GM18519 (cell line): ENCODE results near the gene CDC42EP1.

Experiments
- ATAC-seq: cut with Tn5 transposase; IDR thresholded peaks from one replicate; pipeline ENCODE4 v1.9.1; 2021; ENCODE audit warnings: mild to moderate bottlenecking, moderate library complexity; ENCODE audit not compliant: unreplicated experiment, low FRiP score

The CDC42EP1 gene

GRCh38 chr22:37557321-37558001 is 2.8 kb upstream of the CDC42EP1 start:
- ATAC-seq, result no peak

DNA sequence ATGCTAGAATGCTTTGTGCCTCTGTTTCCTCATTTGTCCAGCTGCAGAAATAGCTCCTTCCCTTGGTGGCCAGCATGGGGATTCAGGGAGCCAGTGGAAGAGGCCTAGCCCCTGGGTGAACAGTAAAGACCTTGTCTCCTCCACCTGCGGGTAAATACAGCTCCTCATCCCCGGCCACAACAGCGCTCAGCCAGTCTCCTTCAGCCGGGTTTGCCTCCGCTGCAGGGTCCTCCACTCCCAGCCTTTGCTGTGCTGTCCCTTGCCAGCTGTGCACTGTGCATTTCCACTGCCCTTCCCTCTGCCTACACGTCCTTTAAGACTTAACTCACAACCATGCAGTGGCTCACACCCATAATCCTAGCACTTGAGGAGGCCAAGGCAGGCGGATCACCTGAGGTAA is 1.5 kb upstream of the CDC42EP1 start:
- no peak for ATAC-seq

DNA sequence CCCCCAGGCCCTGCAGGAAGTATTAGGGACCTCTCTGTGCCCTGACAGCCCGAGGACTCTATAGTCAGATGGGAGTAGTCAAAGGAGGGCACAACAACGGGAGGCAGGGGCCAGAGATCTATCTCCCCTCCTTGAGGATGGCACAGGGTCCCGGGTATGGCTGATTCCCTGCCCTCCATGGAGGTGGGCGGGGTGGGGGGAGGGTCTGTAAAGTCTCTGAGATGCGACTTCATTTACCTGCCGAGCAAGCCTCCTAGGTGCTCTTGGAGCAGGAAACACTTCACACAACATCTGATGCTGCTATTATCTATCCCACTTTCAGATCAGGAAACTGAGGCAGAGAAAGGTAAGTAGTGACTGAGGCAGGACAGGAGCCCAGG is 769 bp upstream of the CDC42EP1 start:
- no peak for ATAC-seq

GRCh38 chr22:37560608-37561211 is 430 bp downstream of the CDC42EP1 start:
- no peak for ATAC-seq

DNA sequence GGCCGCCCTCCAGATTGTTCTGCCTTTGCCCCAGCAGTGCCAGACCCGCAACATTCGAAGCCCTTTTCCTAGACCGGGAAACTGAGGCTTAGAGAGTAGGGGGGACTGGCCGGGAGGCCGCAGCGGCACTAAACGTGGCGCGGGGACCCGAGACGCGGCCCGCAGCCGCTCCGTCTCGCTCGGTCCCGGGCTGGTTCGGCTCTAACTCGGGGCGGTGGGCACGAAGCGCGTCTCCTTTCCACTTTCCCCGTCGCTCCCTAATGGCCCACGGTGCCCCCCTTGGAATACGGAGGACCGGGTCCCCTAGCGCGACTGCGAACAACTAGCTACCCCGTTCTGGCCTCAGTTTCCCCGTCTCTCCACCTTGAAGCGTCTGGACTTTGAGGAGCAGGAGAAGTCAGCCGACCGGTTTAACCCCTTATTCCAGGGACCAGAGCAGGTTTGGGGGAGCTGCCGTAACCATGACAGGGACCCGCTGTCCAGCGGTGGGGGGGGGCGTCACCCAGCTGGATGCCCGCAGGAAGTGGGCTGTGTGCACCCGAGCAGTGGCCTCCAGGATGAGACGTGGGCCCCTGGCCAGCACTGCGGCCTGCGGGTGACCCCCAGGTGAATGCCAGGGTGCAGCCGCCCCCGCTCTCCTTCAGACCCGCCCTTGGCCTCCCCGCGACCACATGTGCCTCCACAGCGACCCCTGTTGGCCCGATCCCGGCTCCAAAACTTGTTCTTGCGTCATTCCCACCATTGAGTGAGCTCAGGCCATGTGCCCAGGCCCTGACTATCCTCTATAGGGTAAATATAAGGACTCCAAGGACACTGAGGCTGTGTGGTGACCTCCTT is 1.1 kb downstream of the CDC42EP1 start:
- ATAC-seq, result no peak

- no peak for ATAC-seq
Observed at GRCh38 chr22:37562049-37562875, 2.0 kb downstream of the CDC42EP1 start.

DNA sequence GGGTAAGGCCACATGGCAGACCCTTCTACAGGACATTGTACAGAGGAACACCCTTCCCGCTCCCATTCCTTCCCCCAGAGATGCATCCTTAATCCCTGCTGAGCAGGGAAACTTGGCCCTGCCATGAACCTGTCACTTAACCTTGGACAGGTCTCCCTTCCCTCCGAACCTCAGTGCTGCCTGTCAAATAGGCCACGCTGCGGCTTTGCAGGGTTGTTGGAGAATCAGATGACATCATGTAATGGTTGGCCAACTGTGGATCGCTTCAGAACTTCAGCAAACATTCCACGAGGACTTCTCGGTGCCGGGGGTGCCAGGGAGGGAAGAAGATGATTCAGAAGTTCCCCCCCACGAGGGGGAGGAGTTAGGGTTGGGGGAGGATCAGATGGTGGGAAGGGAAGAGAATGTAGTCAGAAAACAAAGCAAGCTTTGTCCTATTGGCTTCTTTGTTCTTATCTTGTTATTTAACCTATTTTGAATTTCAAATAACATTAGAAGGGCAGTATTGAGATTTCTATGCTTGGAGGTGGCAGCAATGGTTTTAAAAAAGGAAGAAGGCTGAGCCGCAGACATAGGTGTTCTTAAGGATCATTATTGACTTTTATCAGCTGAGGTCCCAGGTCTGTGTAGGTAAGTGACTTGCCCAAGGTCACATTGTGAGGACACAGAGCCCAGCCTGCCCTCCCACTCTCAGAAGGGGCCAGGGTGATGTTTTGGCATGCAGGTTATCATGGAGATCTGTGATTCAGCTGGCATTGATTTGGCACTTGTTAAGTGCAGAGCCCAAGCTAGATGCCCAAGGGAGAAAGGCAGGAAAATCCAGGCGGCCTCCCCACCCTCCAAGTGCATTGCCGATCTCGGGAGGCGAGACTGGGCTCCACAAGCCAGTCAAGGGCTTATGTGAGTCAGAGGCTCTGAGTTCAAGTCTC is 3.1 kb downstream of the CDC42EP1 start:
- ATAC-seq, result no peak

DNA sequence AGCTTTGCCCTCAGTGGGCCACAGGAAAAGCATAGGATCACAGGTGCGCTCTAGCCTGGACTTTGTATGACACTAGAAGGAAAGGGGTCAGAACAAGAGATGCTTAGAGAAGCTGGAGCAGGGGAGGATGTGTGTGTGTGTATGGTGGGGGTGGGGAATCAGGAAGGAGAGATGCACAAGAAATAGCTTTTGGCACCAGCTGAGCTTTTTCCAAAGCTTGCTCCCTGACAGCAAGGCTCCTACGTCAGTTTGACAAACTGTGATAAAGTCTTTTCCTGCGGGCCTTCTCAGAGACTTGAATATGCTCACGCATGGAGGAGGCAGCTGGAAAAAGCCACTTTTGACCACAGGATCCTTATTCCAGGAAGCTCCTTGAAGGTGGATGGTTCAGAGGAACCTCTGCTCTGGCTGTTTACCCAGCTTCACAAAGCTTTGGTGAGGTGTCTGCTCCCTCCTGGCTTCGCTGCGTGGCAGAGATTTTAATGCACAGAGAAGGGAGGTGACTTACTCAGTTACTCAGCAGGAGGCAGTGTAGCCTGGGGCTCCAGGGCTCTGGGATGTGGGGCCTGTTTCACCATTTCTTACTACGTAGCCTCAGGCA is 3.9 kb downstream of the CDC42EP1 start:
- no peak for ATAC-seq

DNA sequence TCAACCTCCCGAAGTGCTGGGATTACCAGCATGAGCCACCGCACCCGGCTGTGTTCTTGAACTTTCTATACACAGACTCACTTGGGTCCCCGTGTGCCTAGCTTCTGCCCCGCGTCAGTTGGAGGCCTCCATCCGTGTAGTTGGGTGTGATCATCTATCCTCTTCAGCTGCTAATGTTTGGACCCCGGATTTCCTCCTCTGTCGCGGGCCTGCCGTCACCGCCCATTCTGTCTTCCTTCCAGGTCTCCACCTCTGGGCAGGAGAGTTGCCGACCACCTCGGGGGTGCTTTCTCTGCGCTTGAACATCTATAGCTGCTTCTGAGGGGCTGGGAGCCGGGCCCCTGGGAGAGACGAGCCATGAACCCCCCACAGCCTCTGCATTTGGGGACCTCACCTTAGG is 5.5 kb downstream of the CDC42EP1 start:
- no peak for ATAC-seq

- ATAC-seq, result no peak
Observed at GRCh38 chr22:37566329-37566837, 6.1 kb downstream of the CDC42EP1 start.

- no peak for ATAC-seq
Observed at GRCh38 chr22:37566903-37567798, 6.9 kb downstream of the CDC42EP1 start.

DNA sequence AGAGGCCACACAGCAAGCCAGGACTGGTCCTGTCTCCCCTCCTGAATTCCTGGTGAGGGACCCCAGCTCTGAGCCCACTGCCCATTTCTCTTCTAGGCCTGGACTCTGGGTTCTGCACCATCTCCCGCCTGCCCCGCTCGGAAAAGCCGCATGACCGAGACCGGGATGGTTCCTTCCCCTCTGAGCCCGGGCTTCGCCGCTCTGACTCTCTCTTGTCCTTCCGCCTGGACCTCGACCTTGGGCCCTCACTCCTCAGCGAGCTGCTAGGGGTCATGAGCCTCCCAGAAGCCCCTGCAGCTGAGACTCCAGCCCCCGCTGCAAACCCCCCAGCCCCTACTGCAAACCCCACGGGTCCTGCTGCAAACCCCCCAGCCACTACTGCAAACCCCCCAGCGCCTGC is 7.7 kb downstream of the CDC42EP1 start:
- no peak for ATAC-seq

- no peak for ATAC-seq
Observed at GRCh38 chr22:37568448-37569008, 8.2 kb downstream of the CDC42EP1 start.

DNA sequence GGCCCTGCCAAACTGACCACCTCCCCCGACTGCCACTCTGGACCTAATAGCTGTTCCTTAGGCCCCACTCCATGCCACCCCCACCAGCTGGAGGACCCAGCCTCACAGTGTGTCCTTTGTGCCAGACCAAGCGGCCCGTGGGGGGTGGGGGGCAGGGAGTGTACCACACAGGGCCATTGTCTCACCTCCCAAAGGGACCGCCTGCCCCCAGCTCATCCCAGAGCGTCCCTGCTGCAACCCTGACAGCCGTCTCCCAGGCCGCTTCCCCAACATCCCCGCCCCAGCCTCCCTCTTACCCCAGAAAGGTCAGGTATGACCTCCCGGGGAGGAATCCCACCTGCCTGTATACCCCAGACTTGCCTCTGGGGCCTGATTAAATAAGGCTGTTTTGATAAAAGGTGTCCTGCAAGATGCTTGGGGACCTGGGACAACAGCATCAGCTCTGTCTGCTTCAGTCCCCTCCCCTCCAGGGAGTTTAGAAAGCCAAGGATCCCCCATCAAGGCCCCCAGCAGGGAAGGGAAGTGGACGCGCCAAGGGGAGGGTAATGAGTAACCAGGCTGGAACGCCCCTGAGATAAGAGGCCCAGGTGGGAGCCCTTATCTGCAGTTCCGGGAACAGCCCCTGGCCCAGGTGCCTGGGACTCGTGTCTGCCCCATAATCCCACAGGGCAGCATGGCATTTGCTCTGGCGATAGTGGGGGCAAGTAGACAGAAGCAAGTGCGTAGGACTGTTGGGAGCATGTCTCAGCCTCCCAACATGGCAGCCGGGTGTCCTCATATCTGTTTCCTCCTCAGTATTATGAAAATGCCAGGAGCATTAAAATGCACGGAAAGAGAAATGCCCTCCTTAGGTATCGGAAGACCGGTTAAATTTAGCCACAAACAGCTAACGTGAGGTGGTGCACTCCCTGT is 9.0 kb downstream of the CDC42EP1 start:
- ATAC-seq, result no peak

DNA sequence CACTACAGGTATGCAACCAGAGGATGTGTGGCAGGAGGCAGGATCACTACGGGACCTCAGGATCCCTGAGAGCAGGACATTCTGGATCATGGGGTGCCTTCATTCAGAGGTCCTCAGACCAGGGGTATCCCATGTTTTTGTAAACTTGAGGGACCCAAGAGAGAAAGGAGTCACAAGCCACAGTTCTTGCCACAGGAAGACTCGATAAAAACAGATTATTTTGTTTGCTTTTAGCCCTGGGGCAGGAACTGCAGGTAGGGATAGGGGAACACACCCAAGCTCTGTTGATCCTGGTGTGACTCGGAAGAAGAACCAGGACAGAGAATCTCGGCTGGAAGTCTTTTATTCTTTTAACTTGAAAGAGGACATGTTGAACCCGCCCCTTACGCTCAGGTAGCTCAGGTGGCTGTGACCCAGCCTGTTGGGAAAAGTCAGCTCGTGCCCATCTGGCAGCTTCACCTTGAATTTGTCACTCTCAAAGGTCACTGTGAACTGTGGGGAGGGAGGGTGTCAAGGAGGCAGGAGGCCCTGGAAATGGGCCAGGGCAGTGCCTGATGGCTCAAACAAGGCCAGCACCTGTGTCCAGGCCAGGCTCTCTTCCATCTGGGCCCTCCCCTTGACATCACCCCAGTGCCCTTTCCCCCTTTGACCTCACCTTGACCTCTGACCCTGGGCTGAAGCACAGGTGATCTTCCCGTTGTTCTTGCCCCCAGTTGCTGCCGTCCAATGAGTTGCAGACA is 9.8 kb downstream of the CDC42EP1 start:
- no peak for ATAC-seq

DNA sequence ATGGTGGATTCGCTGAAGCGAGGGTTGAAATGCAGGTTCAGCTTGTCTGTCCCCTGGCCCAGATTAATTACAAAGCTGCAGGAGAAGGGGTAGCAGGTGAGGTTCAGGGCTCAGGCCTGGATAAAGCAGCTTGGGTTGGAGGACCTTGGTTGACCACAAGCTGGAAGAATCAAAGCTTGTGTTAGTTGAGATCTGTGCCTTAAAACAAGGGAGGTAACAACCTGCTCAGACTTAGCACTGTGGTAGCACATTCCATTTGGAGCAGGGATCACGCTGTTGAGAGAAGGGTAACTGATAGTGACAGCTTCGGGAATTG is 10.3 kb downstream of the CDC42EP1 start:
- ATAC-seq, result no peak
